GM21360 (cell line): ENCODE measurements around the gene CLCN7.

ENCODE experiments used
- ATAC-seq: cut with Tn5 transposase; IDR thresholded peaks from one replicate; pipeline ENCODE4 v1.9.1; 2021; ENCODE audit warnings: mild to moderate bottlenecking, moderate library complexity; ENCODE audit not compliant: unreplicated experiment

The CLCN7 gene, protein sequence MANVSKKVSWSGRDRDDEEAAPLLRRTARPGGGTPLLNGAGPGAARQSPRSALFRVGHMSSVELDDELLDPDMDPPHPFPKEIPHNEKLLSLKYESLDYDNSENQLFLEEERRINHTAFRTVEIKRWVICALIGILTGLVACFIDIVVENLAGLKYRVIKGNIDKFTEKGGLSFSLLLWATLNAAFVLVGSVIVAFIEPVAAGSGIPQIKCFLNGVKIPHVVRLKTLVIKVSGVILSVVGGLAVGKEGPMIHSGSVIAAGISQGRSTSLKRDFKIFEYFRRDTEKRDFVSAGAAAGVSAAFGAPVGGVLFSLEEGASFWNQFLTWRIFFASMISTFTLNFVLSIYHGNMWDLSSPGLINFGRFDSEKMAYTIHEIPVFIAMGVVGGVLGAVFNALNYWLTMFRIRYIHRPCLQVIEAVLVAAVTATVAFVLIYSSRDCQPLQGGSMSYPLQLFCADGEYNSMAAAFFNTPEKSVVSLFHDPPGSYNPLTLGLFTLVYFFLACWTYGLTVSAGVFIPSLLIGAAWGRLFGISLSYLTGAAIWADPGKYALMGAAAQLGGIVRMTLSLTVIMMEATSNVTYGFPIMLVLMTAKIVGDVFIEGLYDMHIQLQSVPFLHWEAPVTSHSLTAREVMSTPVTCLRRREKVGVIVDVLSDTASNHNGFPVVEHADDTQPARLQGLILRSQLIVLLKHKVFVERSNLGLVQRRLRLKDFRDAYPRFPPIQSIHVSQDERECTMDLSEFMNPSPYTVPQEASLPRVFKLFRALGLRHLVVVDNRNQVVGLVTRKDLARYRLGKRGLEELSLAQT

DNA sequence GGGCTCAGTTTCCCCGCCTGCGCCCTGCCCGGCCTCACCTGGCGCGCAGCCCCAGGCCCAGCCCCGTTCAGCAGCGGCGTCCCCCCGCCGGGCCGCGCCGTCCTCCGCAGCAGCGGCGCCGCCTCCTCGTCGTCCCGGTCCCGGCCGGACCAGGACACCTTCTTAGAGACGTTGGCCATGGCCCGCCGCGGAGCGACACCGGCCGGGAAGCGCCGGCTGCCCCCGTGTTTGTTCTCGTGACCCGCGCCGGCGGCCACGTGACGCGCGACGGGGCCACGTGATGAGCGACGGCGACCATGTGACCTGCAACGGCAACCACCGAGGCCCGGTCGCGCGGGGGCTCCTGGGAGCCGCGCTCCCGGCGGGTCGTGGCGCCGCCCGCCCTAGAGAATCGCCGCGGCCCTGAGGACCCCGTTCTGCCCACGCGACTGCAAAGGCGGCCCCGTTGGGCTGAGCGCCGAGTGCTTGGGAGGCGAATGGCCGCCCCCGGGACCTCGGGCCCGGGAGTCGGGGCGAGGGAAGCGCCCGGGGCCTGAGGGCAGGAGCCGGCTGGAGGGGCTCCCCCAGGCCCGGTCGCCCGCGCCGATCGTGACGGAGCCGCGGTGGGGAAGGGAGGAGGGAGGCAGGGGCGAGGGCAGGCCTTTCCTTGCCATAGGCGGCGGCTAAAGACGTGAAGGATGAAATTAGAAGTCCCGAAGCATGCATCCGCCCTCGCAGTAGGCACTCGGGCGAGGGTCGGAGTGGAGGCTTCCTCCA, at the start of gene CLCN7:
Gene CLCN7 (minus strand): TSS at position 233 of the 756 bp plus-strand sequence. CDS start 54 bp downstream, at position 179.
- peak; percentile 76 for ATAC-seq

GRCh38 chr16:1524366-1524765, 49.5 kb upstream of the CLCN7 start:
- ATAC-seq: no peak

GRCh38 chr16:1523581-1524245, 48.9 kb upstream of the CLCN7 start:
- no peak for ATAC-seq

DNA sequence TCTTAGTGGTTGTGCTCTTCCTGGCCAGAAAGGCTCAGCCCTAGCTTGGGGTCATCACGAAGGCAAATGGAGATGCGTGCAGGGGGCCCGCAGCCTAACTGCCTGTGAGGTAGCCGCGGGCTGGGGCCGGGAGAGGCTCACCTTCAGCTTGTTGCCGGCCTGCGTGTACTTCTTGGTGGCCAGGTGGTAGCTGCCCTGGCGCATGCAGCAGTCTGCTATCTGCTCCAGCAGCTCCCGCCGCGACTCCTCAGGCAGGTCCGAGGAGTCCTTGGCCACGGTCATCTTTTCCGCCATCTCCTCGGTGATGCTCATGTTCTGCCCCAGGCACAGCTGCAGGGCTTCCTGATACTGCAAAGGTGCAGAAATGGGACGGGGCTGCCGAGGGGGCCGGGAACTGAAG, 45.6 kb upstream of the CLCN7 start:
- ATAC-seq: no peak

DNA sequence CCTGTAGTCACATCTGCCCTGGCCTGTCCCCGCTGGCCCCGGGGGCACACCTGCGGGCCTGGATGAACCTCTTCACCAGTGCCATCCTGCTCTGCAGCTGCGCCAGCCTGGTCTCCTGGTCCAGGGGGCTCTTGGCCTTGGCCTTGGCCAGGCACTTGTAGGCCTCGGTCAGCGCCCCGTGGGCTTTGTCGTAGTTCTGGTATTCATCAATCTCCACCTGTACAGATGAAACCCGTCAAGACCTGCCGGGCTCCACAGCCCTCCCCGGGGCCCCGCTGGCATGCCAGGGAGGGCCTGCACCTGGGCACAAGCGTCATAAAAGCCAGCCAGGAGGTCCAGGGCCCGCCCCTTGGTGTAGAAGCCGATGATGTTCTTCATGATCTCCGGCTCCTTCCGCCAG, 45.0 kb upstream of the CLCN7 start:
- ATAC-seq: no peak

DNA sequence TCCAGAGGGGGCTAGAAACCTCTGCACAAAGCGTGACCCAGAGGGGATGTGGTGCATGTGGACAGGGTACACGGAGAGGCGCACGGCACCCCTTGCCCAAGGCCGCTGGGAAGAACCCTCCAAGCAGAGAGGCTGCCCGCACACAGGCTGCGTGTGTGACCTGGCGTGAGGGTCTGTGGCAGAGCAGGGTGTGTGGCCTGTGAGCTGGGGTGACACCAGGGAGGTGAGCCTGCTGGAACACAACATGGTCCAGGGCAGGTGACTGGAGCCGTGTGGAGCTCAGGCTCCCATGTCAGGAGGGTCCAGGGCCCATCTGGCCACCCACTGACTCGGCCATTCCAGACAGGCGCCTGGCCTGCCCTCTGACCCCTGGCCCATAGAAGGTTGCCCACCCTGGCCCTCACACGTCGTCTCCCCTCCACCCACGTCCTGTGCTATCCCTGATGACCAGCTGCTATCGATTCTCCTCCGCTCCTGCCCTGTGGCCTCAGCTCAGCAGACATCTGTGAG, 43.9 kb upstream of the CLCN7 start:
- no peak for ATAC-seq

DNA sequence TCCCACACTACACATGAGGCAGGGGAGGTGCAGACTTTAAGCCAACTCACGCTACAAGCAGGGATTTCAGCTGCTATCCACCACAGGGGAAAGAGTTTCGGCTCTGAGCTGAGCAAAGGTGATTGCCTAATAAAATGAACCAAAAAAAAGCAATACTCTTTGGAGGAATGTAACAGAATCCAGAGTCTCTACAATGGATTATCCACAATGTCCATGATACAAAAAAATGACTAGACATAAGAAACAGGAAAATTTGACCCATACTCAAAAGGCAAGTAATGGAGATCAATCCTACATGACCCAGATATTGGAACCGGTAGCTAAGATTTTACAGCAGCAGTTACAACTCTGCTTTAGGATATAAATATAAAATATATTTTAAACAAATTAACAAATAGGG, 39.7 kb upstream of the CLCN7 start:
- no peak for ATAC-seq

GRCh38 chr16:1512774-1513173, 37.9 kb upstream of the CLCN7 start:
- ATAC-seq: no peak

DNA sequence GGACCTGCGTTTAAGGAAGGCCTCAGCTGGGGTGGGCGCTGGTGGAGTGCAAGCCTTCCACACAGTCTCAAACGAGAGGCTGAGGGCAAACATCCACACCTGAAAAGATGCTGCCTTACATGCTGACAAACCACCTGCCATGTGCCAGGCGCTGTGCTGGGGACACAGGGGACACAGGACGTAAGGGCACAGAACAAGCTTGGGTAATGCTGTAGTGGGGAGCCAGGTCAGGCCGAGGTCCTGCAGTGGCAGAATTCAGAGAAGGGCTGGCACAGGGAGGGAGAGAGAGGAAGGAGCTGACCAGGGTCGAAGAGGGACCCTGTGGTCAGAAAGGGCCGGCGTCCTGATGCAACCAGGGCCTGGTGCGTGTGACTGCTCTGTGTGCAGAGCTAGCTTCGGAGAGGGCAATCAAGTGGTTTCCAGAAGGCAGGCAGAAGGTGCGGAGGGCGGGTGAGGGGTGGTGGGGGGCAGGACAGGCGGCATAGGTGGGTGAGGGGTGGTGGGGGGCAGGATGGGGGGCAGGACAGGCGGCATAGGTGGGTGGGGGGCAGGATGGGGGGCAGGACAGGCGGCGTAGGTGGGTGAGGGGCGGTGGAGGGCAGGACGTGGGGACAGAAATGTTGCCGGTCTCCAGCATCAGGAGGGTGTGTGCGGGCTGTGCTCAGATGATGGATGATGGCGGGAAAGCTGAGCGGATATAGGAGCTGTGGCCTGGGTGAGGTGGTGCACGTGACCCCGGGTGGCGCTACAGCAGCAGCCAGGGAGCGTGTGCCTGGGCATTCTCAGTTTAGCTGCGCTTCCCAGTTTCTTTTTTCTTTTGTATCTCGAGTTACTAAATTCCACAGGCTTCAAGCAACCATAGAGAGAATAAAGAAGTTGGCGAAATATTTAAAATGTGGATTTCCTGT, 37.1 kb upstream of the CLCN7 start:
- ATAC-seq: no peak

GRCh38 chr16:1510941-1511351, 36.1 kb upstream of the CLCN7 start:
- ATAC-seq: no peak

DNA sequence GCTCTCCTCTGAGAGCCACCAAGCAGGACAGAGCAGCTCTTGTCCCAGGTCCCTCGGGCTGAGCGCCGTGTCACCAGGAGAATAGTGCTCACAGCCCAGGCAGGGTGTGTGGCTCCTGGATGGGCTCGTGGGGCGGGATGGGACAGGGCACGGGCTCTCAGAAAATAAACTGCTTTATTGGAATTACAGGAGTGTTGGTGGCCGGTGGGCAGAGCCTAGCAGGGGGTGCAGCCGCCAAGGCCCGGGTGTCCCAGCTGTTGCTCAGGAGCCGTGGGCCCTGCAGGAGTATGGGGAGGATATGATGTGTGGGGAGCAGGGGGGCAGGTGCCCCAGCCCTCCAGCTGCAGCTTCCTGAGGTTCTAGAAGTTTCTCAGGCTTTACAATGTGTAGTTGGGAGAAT, 35.4 kb upstream of the CLCN7 start:
- no peak for ATAC-seq

DNA sequence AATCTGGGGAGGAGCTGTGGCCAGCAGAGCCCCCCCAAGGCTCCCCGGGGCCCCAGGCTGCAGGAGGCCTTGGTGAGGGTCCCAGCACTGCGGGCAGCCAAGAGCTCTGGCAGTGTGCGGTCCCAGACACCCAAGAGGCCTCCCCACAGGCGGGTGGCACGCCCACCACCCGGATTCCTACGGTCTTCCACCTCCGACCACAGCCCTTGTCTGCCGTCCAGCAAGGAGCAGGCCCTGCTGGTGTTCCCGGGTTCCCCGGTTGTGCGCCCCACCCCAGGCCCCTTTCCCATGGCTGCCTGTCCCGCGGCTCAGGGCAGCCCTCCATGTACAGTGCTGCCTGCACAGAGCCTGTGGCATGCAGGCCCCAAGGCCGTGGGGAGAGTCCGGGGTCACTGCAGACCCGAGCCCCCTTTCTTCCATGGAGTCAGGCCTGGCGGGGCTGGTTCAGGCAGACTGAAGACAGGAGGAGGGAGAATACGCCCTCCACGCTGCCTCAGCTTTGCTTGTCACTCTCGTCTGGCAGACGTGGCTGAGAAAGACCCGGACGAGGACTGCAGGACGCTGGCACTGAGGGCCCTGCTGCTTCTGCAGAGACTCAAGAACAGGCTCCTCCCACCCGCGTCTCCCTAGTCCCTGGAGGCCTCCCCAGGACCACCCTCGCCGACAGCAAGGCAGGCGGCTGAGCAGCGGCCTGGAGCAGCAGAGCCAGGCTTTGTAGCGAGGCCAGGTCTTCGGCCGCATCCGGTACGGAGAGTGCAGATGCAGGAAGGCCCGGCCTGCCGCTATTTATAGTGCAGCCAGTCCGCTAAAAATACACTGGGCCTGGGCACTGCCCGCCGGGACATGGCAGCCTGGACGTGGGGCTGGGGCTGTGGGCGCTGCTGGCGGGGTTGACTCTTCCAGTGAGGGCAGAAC, 34.7 kb upstream of the CLCN7 start:
- ATAC-seq: no peak

GRCh38 chr16:1508494-1509187, 33.8 kb upstream of the CLCN7 start:
- no peak for ATAC-seq

- no peak for ATAC-seq
Measured at GRCh38 chr16:1506494-1507213, 31.8 kb upstream of the CLCN7 start.

DNA sequence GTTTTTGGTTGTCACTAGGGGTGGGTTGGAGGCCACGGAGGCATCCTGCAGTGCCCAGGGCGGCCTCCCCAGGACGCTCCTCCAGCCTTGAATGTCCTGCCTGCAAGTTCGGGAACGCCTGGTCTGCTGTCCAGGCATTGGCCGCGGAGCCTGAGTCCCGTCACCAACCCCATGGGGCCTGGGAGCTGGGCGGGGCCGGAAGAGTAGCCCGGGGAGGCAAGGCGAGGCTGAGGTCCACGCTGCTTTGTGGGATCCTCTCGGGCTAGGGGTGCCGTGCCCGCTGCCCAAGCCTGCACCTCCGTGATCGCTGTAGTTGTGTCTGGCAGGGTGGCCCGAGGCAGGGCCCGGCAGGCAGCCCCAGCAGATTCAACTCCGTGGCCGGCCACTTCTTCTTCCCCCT, 31.1 kb upstream of the CLCN7 start:
- no peak for ATAC-seq

- no peak for ATAC-seq
Measured at GRCh38 chr16:1505073-1505844, 30.4 kb upstream of the CLCN7 start.
